GM21528 (cell line): ENCODE data around the gene DGCR8.

Experiments
- ATAC-seq: cut with Tn5 transposase; IDR thresholded peaks from one replicate; pipeline ENCODE4 v1.9.1; 2021; ENCODE audit warnings: mild to moderate bottlenecking, moderate library complexity; ENCODE audit not compliant: unreplicated experiment, low FRiP score

The DGCR8 gene

GRCh38 chr22:20107951-20108756, 28.1 kb downstream of the DGCR8 start:
- ATAC-seq: no peak

GRCh38 chr22:20108757-20109230, 28.8 kb downstream of the DGCR8 start:
- no peak for ATAC-seq

GRCh38 chr22:20109411-20110358, 29.6 kb downstream of the DGCR8 start:
- ATAC-seq: no peak

- ATAC-seq: no peak
Observed at GRCh38 chr22:20110359-20110985, 30.4 kb downstream of the DGCR8 start.

- ATAC-seq: no peak
Observed at GRCh38 chr22:20111045-20111688, 31.1 kb downstream of the DGCR8 start.

GRCh38 chr22:20111689-20112622, 31.9 kb downstream of the DGCR8 start:
- no peak for ATAC-seq

GRCh38 chr22:20112623-20113511, 32.8 kb downstream of the DGCR8 start:
- no peak for ATAC-seq

GRCh38 chr22:20113551-20114310, 33.7 kb downstream of the DGCR8 start:
- no peak for ATAC-seq

GRCh38 chr22:20114506-20115475, 34.8 kb downstream of the DGCR8 start:
- ATAC-seq: no peak

GRCh38 chr22:20115691-20116375, 35.8 kb downstream of the DGCR8 start, which contains the start of gene RANBP1:
TSS of gene RANBP1 (plus strand) at chr22:20116104. CDS start at chr22:20116185, 81 bp downstream.
- ATAC-seq: no peak

- no peak for ATAC-seq
Observed at GRCh38 chr22:20116376-20116950, 36.4 kb downstream of the DGCR8 start.

GRCh38 chr22:20116951-20117632, 37.1 kb downstream of the DGCR8 start, which contains the start of gene TRMT2A:
TSS of gene TRMT2A (minus strand) at chr22:20117226. CDS start at chr22:20116906, 320 bp downstream.
- peak; percentile 69 for ATAC-seq

- peak; percentile 19 for ATAC-seq
Observed at GRCh38 chr22:20117633-20118299, 37.7 kb downstream of the DGCR8 start.
